GM10266 (cell line): Measurements from ENCODE around the gene KANK4.
A peak's percentile ranks its signal among the peaks of the same experiment; 100 is the strongest.

Experiments used
- DNase-seq: peaks from one replicate; pipeline ENCODE4 v3.0.0; 2012; ENCODE audit errors: extremely low spot score
- TF ChIP-seq, protein P1 (sequence below): IDR thresholded peaks from 2 replicates; pipeline ENCODE4 v1.5.1; 2012; ENCODE audit warnings: mild to moderate bottlenecking, low read depth; ENCODE audit not compliant: control insufficient read depth, insufficient read depth; ENCODE audit errors: missing control alignments

KANK4 gene

DNA sequence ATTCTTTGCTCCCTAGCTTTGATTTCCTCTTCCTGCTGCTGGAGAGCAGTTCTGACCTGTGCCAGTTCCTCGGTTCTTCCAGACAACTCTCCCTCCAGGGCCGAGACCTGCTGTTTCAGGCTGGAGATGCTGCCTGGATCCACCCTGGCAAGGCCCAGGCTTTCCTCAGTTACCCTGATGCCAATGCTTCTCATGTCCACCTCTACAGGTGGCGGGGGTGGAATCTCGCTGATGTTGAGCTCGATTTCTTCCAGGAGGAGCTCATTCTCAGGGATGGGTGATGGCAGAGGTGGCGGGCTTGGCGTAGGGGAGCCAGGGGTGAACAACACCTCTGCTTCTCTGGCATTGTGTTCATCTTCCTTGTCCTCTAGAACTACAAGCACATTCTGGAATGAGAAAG lies 45.3 kb downstream of the KANK4 start:
- TF ChIP-seq, protein P1, sequence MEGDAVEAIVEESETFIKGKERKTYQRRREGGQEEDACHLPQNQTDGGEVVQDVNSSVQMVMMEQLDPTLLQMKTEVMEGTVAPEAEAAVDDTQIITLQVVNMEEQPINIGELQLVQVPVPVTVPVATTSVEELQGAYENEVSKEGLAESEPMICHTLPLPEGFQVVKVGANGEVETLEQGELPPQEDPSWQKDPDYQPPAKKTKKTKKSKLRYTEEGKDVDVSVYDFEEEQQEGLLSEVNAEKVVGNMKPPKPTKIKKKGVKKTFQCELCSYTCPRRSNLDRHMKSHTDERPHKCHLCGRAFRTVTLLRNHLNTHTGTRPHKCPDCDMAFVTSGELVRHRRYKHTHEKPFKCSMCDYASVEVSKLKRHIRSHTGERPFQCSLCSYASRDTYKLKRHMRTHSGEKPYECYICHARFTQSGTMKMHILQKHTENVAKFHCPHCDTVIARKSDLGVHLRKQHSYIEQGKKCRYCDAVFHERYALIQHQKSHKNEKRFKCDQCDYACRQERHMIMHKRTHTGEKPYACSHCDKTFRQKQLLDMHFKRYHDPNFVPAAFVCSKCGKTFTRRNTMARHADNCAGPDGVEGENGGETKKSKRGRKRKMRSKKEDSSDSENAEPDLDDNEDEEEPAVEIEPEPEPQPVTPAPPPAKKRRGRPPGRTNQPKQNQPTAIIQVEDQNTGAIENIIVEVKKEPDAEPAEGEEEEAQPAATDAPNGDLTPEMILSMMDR = no peak
- no peak for DNase-seq

DNA sequence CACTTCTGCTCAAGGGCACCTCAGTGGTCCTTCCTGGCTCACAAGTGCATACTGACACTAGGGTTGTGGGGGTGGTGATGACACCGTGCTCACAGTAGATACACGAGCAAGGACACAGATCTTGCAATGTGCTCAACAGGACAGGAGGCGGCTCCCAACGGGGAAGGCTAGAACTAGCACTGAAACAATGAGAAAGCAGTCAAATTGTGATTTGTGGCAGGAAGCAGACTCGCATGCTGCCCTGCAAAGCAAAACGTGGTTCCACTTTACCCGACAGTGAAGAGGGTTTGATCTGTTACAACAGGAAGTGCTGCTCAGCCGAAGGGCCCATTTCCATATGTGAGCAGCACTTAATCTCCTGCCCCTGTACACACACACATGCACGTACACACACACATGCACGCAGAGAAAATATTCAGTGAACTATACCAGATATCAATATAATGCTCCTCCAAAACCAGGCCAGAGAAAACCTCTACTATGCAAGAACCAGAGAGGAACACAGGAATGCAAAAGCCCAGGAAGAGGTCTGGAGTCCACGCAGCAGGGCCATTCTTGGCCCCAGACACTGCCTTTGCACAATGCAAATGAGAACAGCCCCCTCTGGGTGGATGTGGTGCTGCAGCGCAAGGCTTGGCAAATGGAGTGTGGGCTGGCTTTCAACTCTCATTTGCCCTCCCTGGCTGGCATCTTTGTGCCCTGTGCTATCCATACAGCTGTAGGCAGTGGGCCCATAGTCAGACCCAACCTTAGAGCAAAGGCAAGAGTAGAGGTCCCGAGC lies 47.1 kb downstream of the KANK4 start:
- TF ChIP-seq, protein P1 = no peak
- peak; percentile 24 for DNase-seq

DNA sequence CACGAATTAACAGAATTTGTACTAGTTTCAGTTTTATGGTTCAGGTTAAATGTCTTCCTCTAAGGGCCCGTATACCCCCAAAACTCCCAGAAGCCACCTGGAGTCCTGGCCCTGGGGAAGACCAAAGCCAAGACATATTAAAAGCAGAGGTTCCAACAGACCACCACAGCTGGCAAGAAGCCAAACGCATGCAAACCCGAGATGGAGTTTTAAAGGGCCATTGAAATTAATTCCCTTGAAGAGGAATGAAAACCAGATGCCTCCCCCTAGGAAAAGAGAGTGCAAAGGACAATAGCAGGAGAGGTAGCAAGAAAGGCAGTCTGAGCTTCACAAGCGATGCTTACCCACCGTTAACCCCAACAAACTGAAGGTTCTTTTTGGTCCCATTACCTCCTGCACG lies 48.1 kb downstream of the KANK4 start:
- TF ChIP-seq, protein P1 = no peak
- no peak for DNase-seq

DNA sequence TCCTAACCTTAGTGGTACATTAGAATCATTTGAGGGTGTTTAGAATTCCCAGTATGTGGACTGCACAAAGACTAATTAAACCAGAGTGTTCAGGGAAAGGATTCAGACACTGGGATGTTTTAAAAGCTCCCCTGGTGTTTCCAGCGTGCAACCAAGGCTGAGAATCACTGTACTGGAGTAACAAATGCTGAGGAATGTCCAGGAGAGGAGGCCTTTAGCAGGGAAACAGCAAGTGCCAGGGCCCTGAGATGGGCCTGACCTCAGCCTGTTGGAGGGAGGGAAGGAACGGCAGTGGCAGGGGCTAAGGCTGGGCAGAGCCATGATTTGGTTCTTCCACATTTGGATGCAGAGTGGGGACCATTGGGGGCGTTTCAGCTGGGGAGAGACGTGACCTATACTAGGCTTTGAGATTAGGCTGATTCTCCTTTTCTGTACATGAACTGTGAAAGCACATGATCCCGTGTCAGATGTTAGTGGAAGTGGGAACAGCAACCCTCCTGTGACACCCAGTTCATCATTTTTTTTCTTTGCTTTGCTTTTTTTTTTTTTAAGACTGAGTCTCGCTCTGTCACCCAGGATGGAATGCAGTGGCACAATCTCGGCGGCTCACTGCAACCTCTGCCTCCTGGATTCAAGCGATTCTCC lies 49.3 kb downstream of the KANK4 start:
- TF ChIP-seq, protein P1 = no peak
- DNase-seq = no peak

DNA sequence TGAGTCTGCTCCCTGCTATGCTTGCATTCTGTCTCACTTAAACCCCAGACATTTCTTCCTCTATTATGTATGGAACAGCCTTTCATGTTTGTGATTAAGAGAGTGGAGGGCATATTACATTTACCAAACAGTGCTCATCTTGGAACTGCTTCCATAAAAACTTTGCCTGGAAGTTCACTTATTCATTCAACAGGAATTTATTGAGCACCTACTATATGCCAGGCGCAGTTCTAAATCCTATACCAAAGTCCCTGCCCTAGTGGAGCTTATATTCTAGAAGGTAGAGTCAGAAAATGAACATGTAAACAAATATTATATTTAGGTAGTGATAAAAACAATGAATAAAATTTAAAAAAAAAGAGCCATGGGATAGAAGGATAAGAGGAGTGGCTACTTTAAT lies 49.8 kb downstream of the KANK4 start:
- no peak for DNase-seq
- TF ChIP-seq, protein P1 = no peak

DNA sequence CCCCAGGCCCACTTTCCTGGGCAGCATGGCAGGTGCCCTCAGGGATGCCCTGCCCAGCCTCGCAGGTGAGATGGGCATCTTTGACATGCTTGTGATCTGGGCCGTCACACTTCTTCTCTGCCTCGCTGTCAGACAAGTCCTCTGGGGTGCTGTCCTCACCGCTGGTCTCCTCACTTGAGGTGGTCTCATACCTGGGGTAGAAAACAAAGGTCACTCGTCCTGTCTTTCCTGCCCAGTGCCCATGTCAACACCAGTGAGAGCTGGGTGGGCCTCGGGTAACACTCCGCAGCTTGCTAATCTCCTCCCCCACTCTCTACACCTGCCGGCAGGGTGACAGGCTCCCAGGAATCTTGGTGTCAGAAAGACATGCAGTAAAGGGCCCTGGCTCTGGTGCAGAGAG lies 50.9 kb downstream of the KANK4 start:
- DNase-seq = no peak
- TF ChIP-seq, protein P1 = no peak
